ENCODE measurements around the gene C1QL2.

C1QL2 gene

DNA sequence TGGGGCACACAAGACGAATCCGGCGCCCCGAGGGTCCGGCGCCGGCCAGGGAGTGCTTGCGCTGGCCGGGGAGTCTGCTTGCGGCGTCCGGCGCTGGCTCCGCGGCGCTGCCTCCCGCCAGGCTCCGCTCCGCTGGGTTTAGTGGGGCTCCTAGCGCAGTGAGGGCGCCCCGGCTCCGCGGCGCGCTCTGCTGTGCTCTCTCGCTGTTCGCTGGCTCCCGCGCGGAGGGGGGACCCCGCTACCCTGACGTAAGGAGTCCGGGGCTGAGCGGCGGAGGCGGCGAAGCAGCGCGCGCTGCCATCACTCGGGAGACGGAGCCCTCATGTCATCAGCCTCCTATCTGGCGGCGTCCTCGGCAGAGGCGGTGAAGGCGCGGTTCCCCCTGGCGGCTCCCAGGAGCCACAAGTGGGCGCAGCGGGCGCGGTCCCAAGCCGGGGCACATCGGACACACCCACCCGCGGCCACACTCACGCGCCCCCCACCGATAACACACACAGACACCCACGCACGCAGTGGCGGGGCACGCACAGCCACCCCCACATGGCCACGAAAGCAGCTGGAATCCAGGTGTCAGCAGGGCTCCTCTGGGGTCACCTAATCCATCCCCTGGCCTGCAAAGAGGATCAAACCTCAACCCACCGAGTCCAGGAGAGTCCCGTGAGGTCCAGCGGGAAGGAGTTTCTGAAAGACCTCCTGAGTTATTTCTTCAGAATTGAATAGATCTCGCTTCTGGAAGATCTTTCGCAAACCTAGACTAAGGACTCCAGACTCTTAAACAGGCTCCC is at the start of gene C1QL2:
C1QL2 (minus strand) TSS at position 189 of the 785 bp plus-strand sequence. CDS start 482 bp downstream, outside the sequence.
- Mint-ChIP-seq H3K27me3 (ENCODE audit: low read depth) (peaks cover 49% of the 10 kb centered on the region), H3K9me3 (no peaks in the 10 kb centered on the region), H3K4me1 (ENCODE audit: low read depth) (no peaks in the 10 kb centered on the region), H3K27ac (no peak within 1 kb of the TSS), H3K36me3 (ENCODE audit: low read depth) (no peaks in the 10 kb centered on the region), H3K4me3 (no peak within 1 kb of the TSS)

- Mint-ChIP-seq H3K27ac (no peak overlapping the region), H3K4me1 (ENCODE audit: low read depth) (no peaks in the 10 kb centered on the region), H3K36me3 (ENCODE audit: low read depth) (no peaks in the 10 kb centered on the region), H3K9me3 (no peaks in the 10 kb centered on the region), H3K27me3 (ENCODE audit: low read depth) (peaks cover 5% of the 10 kb centered on the region), H3K4me3 (no peak overlapping the region)
Observed at GRCh38 chr2:119207447-119207846, 48.9 kb upstream of the C1QL2 start.

- H3K36me3 Mint-ChIP-seq (ENCODE audit: low read depth): no peaks in the 10 kb centered on the region
- H3K9me3 Mint-ChIP-seq: no peaks in the 10 kb centered on the region
- peaks cover 5% of the 10 kb centered on the region for H3K27me3 Mint-ChIP-seq (ENCODE audit: low read depth)
- H3K27ac Mint-ChIP-seq: no peak overlapping the region
- H3K4me1 Mint-ChIP-seq (ENCODE audit: low read depth): no peaks in the 10 kb centered on the region
- H3K4me3 Mint-ChIP-seq: no peak overlapping the region
Observed at GRCh38 chr2:119206201-119206600, 47.6 kb upstream of the C1QL2 start.

GRCh38 chr2:119205001-119205706 is 46.6 kb upstream of the C1QL2 start:
- Mint-ChIP-seq H3K4me1 (ENCODE audit: low read depth) (no peaks in the 10 kb centered on the region), H3K9me3 (no peaks in the 10 kb centered on the region), H3K27me3 (ENCODE audit: low read depth) (peaks cover 5% of the 10 kb centered on the region), H3K4me3 (no peak overlapping the region), H3K36me3 (ENCODE audit: low read depth) (no peaks in the 10 kb centered on the region), H3K27ac (no peak overlapping the region)

DNA sequence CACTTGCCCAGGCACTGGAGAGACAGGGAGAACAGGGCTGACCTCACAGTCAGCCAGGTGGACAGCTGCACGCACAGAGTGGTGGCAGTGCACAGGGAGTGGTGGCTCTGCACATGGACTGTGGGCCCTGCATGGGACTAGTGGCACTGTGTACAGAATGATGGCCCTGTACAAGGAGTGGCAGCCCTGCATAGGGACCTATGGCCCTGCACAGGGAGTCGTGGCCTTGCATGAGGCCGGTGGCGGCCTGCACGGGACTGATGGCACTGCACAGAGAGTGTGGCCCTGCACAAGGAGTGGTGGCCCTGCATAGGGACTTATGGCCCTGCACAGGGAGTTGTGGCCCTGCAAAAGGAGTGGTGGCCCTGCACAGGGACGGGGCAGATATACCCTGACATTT is 46.0 kb upstream of the C1QL2 start:
- H3K27ac Mint-ChIP-seq: no peak overlapping the region
- no peak overlapping the region for H3K4me3 Mint-ChIP-seq
- H3K36me3 Mint-ChIP-seq (ENCODE audit: low read depth): no peaks in the 10 kb centered on the region
- H3K27me3 Mint-ChIP-seq (ENCODE audit: low read depth): peaks cover 5% of the 10 kb centered on the region
- H3K4me1 Mint-ChIP-seq (ENCODE audit: low read depth): no peaks in the 10 kb centered on the region
- H3K9me3 Mint-ChIP-seq: no peaks in the 10 kb centered on the region

DNA sequence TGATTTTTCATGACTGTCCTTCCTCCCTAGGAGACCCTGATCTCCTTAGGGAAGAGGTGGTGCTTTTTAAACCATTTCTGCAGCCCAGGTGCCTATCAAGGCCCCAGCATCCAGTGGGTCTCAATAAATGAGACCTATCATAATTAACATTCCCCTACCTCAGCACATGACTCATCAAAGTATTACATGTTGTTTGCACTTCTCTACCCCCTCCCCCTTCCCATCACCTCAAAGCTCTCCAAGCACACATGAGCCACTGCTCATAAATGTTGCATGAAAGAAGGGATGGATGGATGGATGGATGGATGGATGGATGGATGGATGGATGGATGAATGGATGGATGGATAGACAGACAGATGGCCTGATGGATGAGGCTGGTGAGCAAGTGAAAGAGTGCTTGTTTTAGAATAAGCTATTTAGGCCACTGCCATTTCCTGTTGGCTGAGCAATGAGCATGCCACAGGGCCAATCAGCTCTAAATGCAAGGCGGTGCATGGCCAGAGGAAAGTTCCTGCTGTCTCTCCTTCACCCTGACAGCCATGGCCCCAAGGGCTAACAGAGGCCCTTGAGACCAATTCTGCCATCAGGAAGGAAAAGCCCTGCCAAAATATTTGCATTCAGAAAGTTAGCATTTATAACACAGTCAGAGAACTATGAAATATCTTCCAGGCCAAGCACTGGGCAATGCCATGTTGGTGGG is 44.2 kb upstream of the C1QL2 start:
- Mint-ChIP-seq H3K36me3 (ENCODE audit: low read depth) (no peaks in the 10 kb centered on the region), H3K4me1 (ENCODE audit: low read depth) (no peaks in the 10 kb centered on the region), H3K4me3 (no peak overlapping the region), H3K9me3 (no peaks in the 10 kb centered on the region), H3K27me3 (ENCODE audit: low read depth) (no peaks in the 10 kb centered on the region), H3K27ac (no peak overlapping the region)

DNA sequence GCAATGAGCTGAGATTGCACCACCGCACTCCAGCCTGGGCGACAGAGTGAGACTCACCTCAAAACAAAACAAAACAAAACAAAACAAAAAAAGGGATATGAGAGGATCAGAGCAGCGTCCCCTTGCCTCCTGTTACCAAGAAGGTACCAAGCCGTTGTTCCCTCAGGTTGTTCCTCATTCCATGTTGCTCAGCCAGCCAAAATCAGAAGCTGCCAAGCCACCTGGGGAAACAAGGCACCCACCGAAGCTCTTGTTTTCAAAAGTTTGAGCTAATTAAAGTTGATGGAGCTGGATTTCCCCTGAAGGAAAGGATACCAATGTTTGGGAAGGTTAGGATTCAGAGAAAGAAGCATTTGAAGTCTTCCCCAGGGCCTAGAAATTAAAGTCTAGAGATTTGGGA is 43.3 kb upstream of the C1QL2 start:
- Mint-ChIP-seq H3K4me3 (no peak overlapping the region), H3K27me3 (ENCODE audit: low read depth) (no peaks in the 10 kb centered on the region), H3K9me3 (no peaks in the 10 kb centered on the region), H3K4me1 (ENCODE audit: low read depth) (no peaks in the 10 kb centered on the region), H3K36me3 (ENCODE audit: low read depth) (no peaks in the 10 kb centered on the region), H3K27ac (no peak overlapping the region)

DNA sequence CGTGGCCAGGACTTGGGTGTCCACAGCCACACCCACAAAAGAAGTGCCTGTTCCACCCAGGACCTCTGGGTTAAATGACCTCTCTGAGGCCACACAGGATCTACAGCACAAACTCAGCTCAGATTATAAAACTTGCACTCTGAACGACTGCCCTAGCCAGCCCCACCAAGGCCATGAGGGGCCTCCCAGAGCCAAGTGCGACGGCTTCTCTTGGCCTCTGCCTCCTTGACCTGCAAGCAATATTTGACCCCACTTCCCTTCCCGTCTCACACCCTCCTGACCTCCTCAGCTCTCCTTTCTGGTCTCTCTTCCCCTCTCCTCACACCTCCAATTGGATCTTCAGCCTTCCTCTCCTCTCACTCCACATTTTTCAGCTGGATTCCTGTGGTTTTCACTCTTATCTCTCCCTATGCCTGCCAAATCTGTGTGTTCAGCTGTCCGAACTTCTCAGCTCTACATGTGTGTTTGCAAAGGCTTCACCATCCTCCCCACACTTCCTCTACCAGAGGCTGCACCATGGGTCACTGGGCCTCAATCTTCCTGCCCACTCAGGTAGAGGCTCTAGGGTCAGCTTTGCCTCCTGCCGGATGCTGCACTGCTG is 39.8 kb upstream of the C1QL2 start:
- peaks cover 4% of the 10 kb centered on the region for H3K27me3 Mint-ChIP-seq (ENCODE audit: low read depth)
- H3K4me3 Mint-ChIP-seq: no peak overlapping the region
- H3K9me3 Mint-ChIP-seq: no peaks in the 10 kb centered on the region

GRCh38 chr2:119197529-119198239 is 39.1 kb upstream of the C1QL2 start:
- Mint-ChIP-seq H3K4me1 (ENCODE audit: low read depth) (no peaks in the 10 kb centered on the region), H3K9me3 (no peaks in the 10 kb centered on the region), H3K27ac (no peak overlapping the region), H3K36me3 (ENCODE audit: low read depth) (no peaks in the 10 kb centered on the region), H3K27me3 (ENCODE audit: low read depth) (peaks cover 4% of the 10 kb centered on the region), H3K4me3 (no peak overlapping the region)

More for the DNA sequence above, 39.8 kb upstream of the C1QL2 start:
- no peak overlapping the region for H3K27ac Mint-ChIP-seq
- no peaks in the 10 kb centered on the region for H3K4me1 Mint-ChIP-seq (ENCODE audit: low read depth)
- no peaks in the 10 kb centered on the region for H3K36me3 Mint-ChIP-seq (ENCODE audit: low read depth)

GRCh38 chr2:119197126-119197405 is 38.5 kb upstream of the C1QL2 start:
- no peaks in the 10 kb centered on the region for H3K4me1 Mint-ChIP-seq (ENCODE audit: low read depth)
- no peaks in the 10 kb centered on the region for H3K9me3 Mint-ChIP-seq
- H3K27ac Mint-ChIP-seq: no peak overlapping the region

DNA sequence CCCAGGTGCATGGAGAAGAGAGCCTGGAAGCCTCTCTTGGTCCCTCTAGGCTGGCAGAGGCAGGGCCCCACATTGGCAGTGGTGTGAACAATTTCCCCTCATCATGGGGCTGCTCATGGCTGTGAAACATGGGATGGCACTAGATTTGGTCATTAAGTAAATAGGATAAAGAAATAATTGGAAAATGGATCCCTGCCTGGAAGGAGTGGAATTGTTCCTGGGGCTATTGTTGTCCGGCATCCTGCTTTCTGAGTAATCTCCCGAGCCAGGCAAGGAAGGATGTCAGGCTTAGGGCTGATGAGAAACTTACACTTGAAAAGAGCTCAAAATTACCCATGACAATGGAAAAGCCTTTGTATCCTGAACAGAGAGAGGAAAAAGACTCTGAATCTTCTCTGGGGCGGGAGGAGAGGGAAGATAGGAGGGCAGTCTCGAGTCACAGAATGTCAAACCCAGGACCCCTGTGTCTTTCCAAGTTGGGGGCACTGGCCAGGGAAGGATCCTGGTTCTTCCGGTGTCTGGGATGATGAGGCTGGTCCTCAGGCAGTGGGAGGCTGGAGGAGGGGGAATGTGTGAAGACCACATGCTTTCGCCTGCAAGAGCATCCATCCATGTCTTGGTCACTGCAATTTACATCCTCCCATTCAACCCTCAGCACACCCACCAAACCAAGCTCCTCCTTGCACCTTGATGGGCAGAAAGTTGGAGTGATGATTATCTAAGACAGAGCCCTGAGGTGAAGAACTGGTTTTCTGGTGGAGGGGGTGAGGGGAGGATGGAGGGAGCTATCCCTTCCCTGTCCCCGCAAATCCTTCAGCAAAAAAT is 38.0 kb upstream of the C1QL2 start:
- H3K36me3 Mint-ChIP-seq (ENCODE audit: low read depth): no peaks in the 10 kb centered on the region
- H3K4me3 Mint-ChIP-seq: no peak overlapping the region
- H3K9me3 Mint-ChIP-seq: no peaks in the 10 kb centered on the region
- H3K27ac Mint-ChIP-seq: no peak overlapping the region
- H3K27me3 Mint-ChIP-seq (ENCODE audit: low read depth): peaks cover 4% of the 10 kb centered on the region
- H3K4me1 Mint-ChIP-seq (ENCODE audit: low read depth): no peaks in the 10 kb centered on the region

More at GRCh38 chr2:119197126-119197405, 38.5 kb upstream of the C1QL2 start:
- Mint-ChIP-seq H3K4me3 (no peak overlapping the region), H3K36me3 (ENCODE audit: low read depth) (no peaks in the 10 kb centered on the region), H3K27me3 (ENCODE audit: low read depth) (peaks cover 4% of the 10 kb centered on the region)

GRCh38 chr2:119195887-119196286 is 37.3 kb upstream of the C1QL2 start:
- Mint-ChIP-seq H3K27me3 (ENCODE audit: low read depth) (peaks cover 4% of the 10 kb centered on the region), H3K36me3 (ENCODE audit: low read depth) (no peaks in the 10 kb centered on the region), H3K9me3 (no peaks in the 10 kb centered on the region), H3K4me3 (no peak overlapping the region), H3K27ac (no peak overlapping the region), H3K4me1 (ENCODE audit: low read depth) (no peaks in the 10 kb centered on the region)

- Mint-ChIP-seq H3K4me3 (no peak overlapping the region), H3K36me3 (ENCODE audit: low read depth) (no peaks in the 10 kb centered on the region), H3K27ac (no peak overlapping the region), H3K4me1 (ENCODE audit: low read depth) (no peaks in the 10 kb centered on the region), H3K27me3 (ENCODE audit: low read depth) (peaks cover 4% of the 10 kb centered on the region), H3K9me3 (no peaks in the 10 kb centered on the region)
Observed at GRCh38 chr2:119195001-119195400, 36.5 kb upstream of the C1QL2 start.
